ENCODE results near the gene SNW1.
"Not testable (repeated sequence)": the region's sequence is repeated elsewhere in the genome, so short reads cannot be mapped to it uniquely, and the experiment has no call there.

- TF ChIP-seq POLR2A, CTCF (IDR thresholded peaks at IDR 0.05): not testable (repeated sequence)
Observed at GRCh38 chr14:77768442-77769069, 7.6 kb upstream of the SNW1 start.
